ENCODE measurements around the gene GPC3.
"Not testable (repeated sequence)": the region's sequence is repeated elsewhere in the genome, so short reads cannot be mapped to it uniquely, and the experiment has no call there.

GPC3 gene

GRCh38 chrX:133541021-133541420 is 444.4 kb downstream of the GPC3 start:
- DNase-seq = no peak

- no peak for DNase-seq
Observed at GRCh38 chrX:133538148-133538547, 447.2 kb downstream of the GPC3 start.

- DNase-seq = no peak
Observed at GRCh38 chrX:133537142-133537541, 448.3 kb downstream of the GPC3 start.

DNA sequence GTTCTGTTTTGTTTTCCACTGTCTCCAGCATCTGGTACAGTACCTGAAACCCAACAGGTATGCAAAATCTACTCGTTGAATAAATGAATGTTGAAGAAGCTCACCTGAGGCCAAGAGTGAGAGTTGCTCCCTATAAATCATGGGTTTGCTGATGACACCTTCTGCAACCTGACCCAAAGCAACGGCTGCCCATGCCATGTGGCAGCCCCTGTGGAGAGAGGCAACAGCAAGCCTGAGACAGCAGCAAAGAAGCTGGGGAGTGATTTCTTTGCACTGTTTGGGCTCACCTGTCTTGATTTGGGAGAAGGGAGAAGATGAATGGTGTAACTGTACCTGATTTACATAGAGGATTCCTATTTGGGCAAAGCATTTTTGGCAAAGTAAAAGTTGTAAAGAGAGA is 450.3 kb downstream of the GPC3 start:
- DNase-seq = no peak

GRCh38 chrX:133534172-133534571 is 451.2 kb downstream of the GPC3 start:
- DNase-seq = no peak

- no peak for DNase-seq
Observed at GRCh38 chrX:133533249-133533648, 452.1 kb downstream of the GPC3 start.

- DNase-seq = no peak
Observed at GRCh38 chrX:133530960-133531359, 454.4 kb downstream of the GPC3 start.

DNA sequence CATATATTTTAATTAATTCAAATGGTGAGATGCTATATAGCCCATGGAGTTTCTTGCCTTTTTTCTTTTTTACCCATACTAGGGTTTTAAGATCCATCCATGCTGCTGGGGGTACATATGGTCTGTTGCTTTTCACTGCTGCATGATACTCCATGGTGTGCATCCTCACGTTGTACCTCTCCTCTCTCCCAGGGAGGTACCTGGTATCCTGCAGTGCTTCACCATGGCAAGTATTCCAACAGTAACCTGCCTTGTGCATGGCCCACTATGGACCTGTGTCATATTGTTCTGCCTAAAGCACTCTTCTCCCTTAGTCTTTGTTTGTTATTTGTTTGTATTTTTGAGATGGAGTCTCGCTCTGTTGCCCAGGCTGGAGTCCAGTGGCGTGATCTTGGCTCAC is 455.8 kb downstream of the GPC3 start:
- no peak for DNase-seq

DNA sequence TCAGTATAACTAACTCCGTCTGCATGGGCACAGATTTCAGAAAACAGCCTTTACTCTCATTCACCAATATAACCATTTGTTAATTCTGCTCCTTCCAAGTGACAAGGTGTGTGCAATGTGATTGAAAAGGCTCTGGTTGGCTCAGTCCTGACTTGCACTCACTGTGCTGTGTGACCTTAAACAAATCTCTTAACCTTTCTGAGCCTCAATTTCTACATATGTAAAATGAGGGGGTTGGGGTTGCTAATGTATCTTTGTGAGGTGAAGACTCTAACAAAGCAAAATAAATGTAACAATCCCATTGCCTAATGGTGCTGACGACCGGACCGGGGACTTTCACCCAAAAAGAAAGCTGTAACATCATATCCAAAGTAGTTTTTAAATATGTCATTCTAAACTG is 457.6 kb downstream of the GPC3 start:
- no peak for DNase-seq

DNA sequence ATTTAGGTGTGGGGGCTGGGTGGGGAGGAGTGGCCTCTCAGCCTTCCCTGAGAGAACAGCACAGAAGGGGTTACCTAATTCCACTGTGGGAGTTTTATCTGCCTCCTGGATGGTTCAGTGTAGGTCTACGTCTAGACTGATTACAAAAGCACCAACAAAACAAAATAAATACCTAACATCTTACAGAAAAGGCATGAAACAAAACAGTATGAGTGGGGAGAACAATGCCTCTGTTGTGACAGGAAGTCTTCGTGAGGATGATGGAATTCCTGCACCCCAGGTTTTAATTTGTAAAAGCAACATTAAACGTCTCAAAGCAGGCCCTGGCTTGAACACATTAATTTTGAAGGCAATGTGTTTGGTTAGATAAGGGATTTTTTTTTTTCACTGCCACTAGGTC is 458.0 kb downstream of the GPC3 start:
- DNase-seq = no peak

GRCh38 chrX:133526773-133527172 is 458.6 kb downstream of the GPC3 start:
- not testable (repeated sequence) for DNase-seq

- no peak for DNase-seq
Observed at GRCh38 chrX:133523526-133523925, 461.9 kb downstream of the GPC3 start.

GRCh38 chrX:133523081-133523487 is 462.3 kb downstream of the GPC3 start:
- no peak for DNase-seq

- DNase-seq = no peak
Observed at GRCh38 chrX:133516686-133517085, 468.7 kb downstream of the GPC3 start.

DNA sequence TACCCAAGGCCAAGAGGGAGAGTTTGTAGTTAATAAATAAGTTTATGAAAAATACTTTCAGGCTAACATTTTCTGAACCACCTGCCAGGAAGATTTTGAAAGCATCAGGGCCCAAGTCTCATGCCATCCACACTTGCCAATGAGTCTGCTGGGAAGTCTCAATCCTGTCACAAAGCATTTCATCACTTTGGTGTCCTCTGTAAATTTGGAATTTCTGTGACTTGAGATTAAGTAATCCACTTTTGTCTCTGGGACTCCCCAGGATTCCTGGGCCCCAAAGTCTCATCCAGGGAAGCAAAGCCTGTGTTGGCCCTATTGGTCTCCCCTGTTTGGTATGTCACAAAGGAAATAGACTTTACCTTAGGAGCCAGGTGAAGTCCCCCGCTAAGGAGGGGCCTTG is 470.9 kb downstream of the GPC3 start:
- DNase-seq = no peak

- DNase-seq = no peak
Observed at GRCh38 chrX:133513123-133513522, 472.3 kb downstream of the GPC3 start.

DNA sequence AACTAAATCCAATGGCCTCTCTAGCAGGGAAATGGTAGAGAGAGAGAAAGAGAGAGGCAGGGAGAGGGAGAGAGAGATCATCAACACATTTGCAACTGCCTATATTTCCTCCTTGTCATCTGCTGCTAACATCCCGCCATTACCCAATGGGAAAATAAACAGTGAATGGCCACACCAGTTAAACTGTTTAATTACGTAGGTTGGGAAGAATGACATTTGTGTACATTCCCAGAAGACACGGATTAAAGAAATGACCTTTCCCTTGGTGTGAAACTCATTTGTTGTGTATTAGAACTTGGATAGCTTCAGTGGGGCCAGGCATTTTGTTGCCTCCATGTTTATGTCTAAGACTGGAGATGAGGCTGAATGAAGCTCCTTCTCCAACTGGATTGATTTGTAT is 474.4 kb downstream of the GPC3 start:
- no peak for DNase-seq

DNA sequence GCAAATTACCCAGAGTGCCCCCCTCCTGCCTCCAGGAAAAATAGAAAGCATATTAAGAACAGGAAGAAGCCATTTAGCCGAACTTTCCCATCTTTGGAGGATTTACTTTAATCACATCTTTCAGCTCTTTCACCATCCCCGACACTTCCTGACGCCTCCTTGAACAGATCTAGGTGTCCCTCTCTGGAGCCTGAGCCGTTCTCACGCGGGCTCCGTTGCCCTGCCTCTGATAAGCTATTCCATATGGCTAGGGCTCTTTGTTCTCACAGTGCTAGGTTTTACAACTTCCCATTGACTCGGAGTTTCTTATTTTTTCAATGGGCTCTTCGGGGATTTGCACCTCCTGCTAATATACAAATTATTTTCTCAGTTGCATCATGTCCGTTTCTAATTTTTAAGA is 488.0 kb downstream of the GPC3 start:
- no peak for DNase-seq

- DNase-seq = no peak
Observed at GRCh38 chrX:133495464-133496391, 489.7 kb downstream of the GPC3 start.

DNA sequence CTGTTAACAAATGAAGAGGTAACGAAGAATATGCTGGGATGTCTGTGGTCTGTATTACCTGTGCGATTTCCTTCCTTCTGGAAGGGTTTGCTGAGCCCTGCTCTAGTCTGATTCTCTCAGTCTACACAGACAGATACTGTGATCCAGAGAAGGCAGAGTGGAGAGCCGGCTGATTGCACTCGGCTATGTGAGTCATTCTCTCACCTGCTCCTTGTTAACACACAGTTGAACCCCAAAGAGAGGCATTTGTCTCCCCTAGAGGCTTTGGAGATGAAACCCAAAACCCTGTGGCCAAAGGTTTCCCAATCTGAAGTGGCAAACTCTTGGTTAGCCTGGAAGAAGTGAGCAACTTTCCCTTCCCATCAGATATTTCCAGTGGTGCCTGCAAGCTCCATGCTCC is 492.0 kb downstream of the GPC3 start:
- DNase-seq = no peak

DNA sequence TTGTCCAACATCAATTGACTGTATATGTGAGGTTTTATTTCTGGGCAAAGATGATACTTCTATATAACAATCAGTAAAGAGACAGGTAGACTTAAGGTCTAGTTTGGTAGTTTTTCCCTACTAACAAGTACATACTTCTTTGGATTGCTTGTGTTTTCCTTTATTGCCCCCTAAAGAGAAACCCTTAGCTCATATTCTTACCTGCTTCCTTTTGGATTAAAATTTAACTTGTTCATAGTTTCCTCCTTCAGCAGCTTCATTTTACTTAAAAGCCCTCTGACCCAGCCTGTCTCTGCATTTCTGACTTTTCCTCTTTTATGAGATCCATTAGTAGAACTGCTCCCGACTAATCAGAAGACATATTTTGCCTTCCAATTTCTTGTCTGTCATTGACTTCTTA is 494.4 kb downstream of the GPC3 start:
- no peak for DNase-seq
